H9 (cell line): ENCODE data around the gene FARS2. TPM values are rescaled to one million over a fixed set of nuclear protein-coding genes. Genes with fewer than 3 reads are reported as not detected.

Source experiments
- DNase-seq: peaks from one replicate; pipeline ENCODE4 v3.0.0-alpha.2; 2017
- H2AFZ ChIP-seq: one replicate; pipeline ENCODE4 v1.6.1; 2013; ENCODE audit warnings: mild to moderate bottlenecking, low read length, control low read depth, moderate library complexity
- H2AK5ac ChIP-seq: 2 replicates; pipeline ENCODE4 v1.6.1; 2013; ENCODE audit warnings: low read length, control low read depth, mixed read lengths; ENCODE audit not compliant: insufficient read length
- H2BK120ac ChIP-seq: one replicate; pipeline ENCODE4 v1.6.1; 2013; ENCODE audit warnings: low read depth, mild to moderate bottlenecking, low read length, control low read depth, inconsistent platforms; ENCODE audit not compliant: poor library complexity, severe bottlenecking
- H2BK12ac ChIP-seq: 2 replicates; pipeline ENCODE4 v1.6.1; 2013; ENCODE audit warnings: low read length, control low read depth, mixed read lengths, low read depth; ENCODE audit not compliant: insufficient read length
- H2BK15ac ChIP-seq: 2 replicates; pipeline ENCODE4 v1.6.1; 2013; ENCODE audit warnings: low read depth, low read length, control low read depth
- H2BK20ac ChIP-seq: one replicate; pipeline ENCODE4 v1.6.1; 2013; ENCODE audit warnings: low read depth, mild to moderate bottlenecking, low read length, control low read depth, inconsistent platforms; ENCODE audit not compliant: poor library complexity, severe bottlenecking
- H2BK5ac ChIP-seq: 2 replicates; pipeline ENCODE4 v1.6.1; 2013; ENCODE audit warnings: low read length, control low read depth, mixed read lengths; ENCODE audit not compliant: insufficient read length
- H3K14ac ChIP-seq: 2 replicates; pipeline ENCODE4 v1.6.1; 2013; ENCODE audit warnings: low read length, control low read depth; ENCODE audit not compliant: insufficient read depth
- H3K18ac ChIP-seq: 2 replicates; pipeline ENCODE4 v1.6.1; 2013; ENCODE audit warnings: low read depth, mild to moderate bottlenecking, mixed read lengths, low read length, control low read depth; ENCODE audit not compliant: insufficient read length
- H3K23ac ChIP-seq: 2 replicates; pipeline ENCODE4 v1.6.1; 2013; ENCODE audit warnings: low read length, control low read depth, mixed read lengths, low read depth; ENCODE audit not compliant: insufficient read length
- H3K23me2 ChIP-seq: 2 replicates; pipeline ENCODE4 v1.6.1; 2013; ENCODE audit warnings: low read depth, mild to moderate bottlenecking, mixed read lengths, low read length, control low read depth; ENCODE audit not compliant: insufficient read length, poor library complexity, severe bottlenecking
- H3K27ac ChIP-seq: 2 replicates; pipeline ENCODE4 v1.5.1; 2013; ENCODE audit warnings: low read length, control low read depth, mixed read lengths, low read depth; ENCODE audit not compliant: insufficient read length
- H3K27me3 ChIP-seq: 2 replicates; pipeline ENCODE4 v1.6.1; 2013; ENCODE audit warnings: low read length, control low read depth, inconsistent platforms; ENCODE audit not compliant: insufficient read depth
- H3K4ac ChIP-seq: 2 replicates; pipeline ENCODE4 v1.6.1; 2013; ENCODE audit warnings: low read depth, mild to moderate bottlenecking, control low read depth, inconsistent platforms, low read length, moderate library complexity
- H3K4me1 ChIP-seq: 2 replicates; pipeline ENCODE4 v1.6.1; 2013; ENCODE audit warnings: low read length, control low read depth, inconsistent platforms; ENCODE audit not compliant: insufficient read depth
- H3K4me2 ChIP-seq: 2 replicates; pipeline ENCODE4 v1.6.1; 2013; ENCODE audit warnings: low read length, control low read depth, mixed read lengths; ENCODE audit not compliant: insufficient read length, insufficient read depth
- H3K56ac ChIP-seq: 2 replicates; pipeline ENCODE4 v1.6.1; 2013; ENCODE audit warnings: low read depth, mild to moderate bottlenecking, mixed read lengths, low read length, control low read depth; ENCODE audit not compliant: insufficient read length
- H3K79me1 ChIP-seq: 2 replicates; pipeline ENCODE4 v1.6.1; 2013; ENCODE audit warnings: low read depth, mild to moderate bottlenecking, moderate library complexity, low read length, control low read depth, inconsistent platforms; ENCODE audit not compliant: insufficient read depth, poor library complexity, severe bottlenecking
- H3K79me2 ChIP-seq: 2 replicates; pipeline ENCODE4 v1.6.1; 2013; ENCODE audit warnings: low read length, control low read depth, inconsistent platforms; ENCODE audit not compliant: insufficient read depth
- H3K9ac ChIP-seq: 2 replicates; pipeline ENCODE4 v1.6.1; 2013; ENCODE audit warnings: low read length, control low read depth, mixed read lengths; ENCODE audit not compliant: insufficient read length; ENCODE audit errors: extremely low read depth
- H3K9me3 ChIP-seq: one replicate; pipeline ENCODE4 v1.6.1; 2013; ENCODE audit warnings: low read depth, low read length, inconsistent platforms; ENCODE audit not compliant: control insufficient read depth
- H3T11ph ChIP-seq: one replicate; pipeline ENCODE4 v1.6.1; 2013; ENCODE audit warnings: mild to moderate bottlenecking, low read length, control low read depth, inconsistent platforms
- H4K20me1 ChIP-seq: one replicate; pipeline ENCODE4 v1.6.1; 2013; ENCODE audit not compliant: control insufficient read depth, insufficient read length, insufficient read depth
- H4K5ac ChIP-seq: 2 replicates; pipeline ENCODE4 v1.6.1; 2013; ENCODE audit warnings: low read depth, mild to moderate bottlenecking, mixed read lengths, low read length, control low read depth; ENCODE audit not compliant: insufficient read length
- H4K8ac ChIP-seq: replicated peaks from 2 replicates; pipeline ENCODE4 v1.6.1; 2013; ENCODE audit warnings: low read length, control low read depth, mixed read lengths, low read depth; ENCODE audit not compliant: insufficient read length
- H4K91ac ChIP-seq: 2 replicates; pipeline ENCODE4 v1.6.1; 2013; ENCODE audit warnings: low read depth, mild to moderate bottlenecking, moderate library complexity, mixed read lengths, low read length, control low read depth; ENCODE audit not compliant: insufficient read length
- H3K27ac Mint-ChIP-seq, 3 experiments: 2 replicates in 2 of 3; 3 replicates in 1 of 3; pipeline ENCODE4 v1.8.0; 2020 to 2021; ENCODE audit warnings: mixed read lengths in 3 of 3, mild to moderate bottlenecking in 1 of 3, moderate library complexity in 1 of 3
- H3K27me3 Mint-ChIP-seq: 2 replicates; pipeline ENCODE4 v1.8.0; 2021; ENCODE audit warnings: low read depth, mild to moderate bottlenecking, moderate library complexity, mixed read lengths
- H3K36me3 Mint-ChIP-seq, 3 experiments: 2 replicates in 2 of 3; 3 replicates in 1 of 3; pipeline ENCODE4 v1.8.0; 2020 to 2021; ENCODE audit warnings: low read depth in 3 of 3, mixed read lengths in 3 of 3; ENCODE audit not compliant: insufficient read depth in 1 of 3
- H3K4me1 Mint-ChIP-seq, 2 experiments: 2 replicates each; pipeline ENCODE4 v1.8.0; 2020; ENCODE audit warnings: mixed read lengths in 2 of 2
- H3K4me3 Mint-ChIP-seq, 2 experiments: 2 replicates in 1 of 2; 3 replicates in 1 of 2; pipeline ENCODE4 v1.8.0; 2020 to 2021; ENCODE audit warnings: mild to moderate bottlenecking in 2 of 2, mixed read lengths in 2 of 2, moderate library complexity in 1 of 2
- H3K9me3 Mint-ChIP-seq, 2 experiments: 2 replicates in 1 of 2; 3 replicates in 1 of 2; pipeline ENCODE4 v1.8.0; 2020; ENCODE audit warnings: mild to moderate bottlenecking in 2 of 2, mixed read lengths in 2 of 2, moderate library complexity in 1 of 2
- CTCF ChIP-seq: fragments of 200-600 bp; sonication (generic); conservative IDR thresholded peaks from 3 replicates; pipeline ENCODE4 v1.8.0; 2021; ENCODE audit warnings: antibody characterized with exemption, mild to moderate bottlenecking
- WGBS: extraction: QIAGEN DNeasy Blood & Tissue Kit; methylation state at CpG from one replicate; pipeline ENCODE4 v1.1.7; 2013; ENCODE audit warnings: missing lambda C conversion rate, low lambda C conversion rate, mixed read lengths; ENCODE audit not compliant: insufficient read length; ENCODE audit errors: extremely low coverage; 5-methylcytosine and 5-hydroxymethylcytosine counted together
- total RNA-seq: library from RNA; stranded (reverse); gene quantifications from 2 replicates; pipeline ENCODE4 v1.2.1, GENCODE V29; 2021

Gene FARS2
- total RNA-seq, 1 experiment from 2014 or later = 8.5 TPM

GRCh38 chr6:5814116-5814515 lies 552.8 kb downstream of the FARS2 start:
- Histone ChIP-seq H2BK12ac (no peak overlapping the region), H2BK15ac (no peak overlapping the region), H3K23ac (no peak overlapping the region), H3K56ac (no peak overlapping the region), H2BK120ac (no peak overlapping the region), H3K14ac (no peak overlapping the region), H2AFZ (no peak overlapping the region), H4K20me1 (no peaks in the 10 kb centered on the region), H4K8ac (no peak overlapping the region), H3K4ac (no peak overlapping the region), H3K23me2 (no peaks in the 10 kb centered on the region), H2BK20ac (no peak overlapping the region), H3K9ac (no peak overlapping the region), H4K91ac (no peak overlapping the region), H3K4me2 (no peak overlapping the region), H3K4me1 (no peaks in the 10 kb centered on the region), H3T11ph (no peak overlapping the region), H3K18ac (no peak overlapping the region), H3K27me3 (no peaks in the 10 kb centered on the region), H3K79me2 (no peaks in the 10 kb centered on the region), H3K79me1 (no peaks in the 10 kb centered on the region), H4K5ac (no peak overlapping the region), H3K9me3 (no peaks in the 10 kb centered on the region), H2AK5ac (no peak overlapping the region), H3K27ac (no peak overlapping the region), H2BK5ac (no peak overlapping the region)
- WGBS = no CpG with 5 or more reads among the region's 5 CpGs
- Mint-ChIP-seq H3K4me1 (peaks cover 3 to 4% of the 10 kb centered on the region in 2 experiments; a peak in 1 of 4 replicates), H3K4me3 (no peak overlapping the region), H3K27ac (no peak overlapping the region), H3K9me3 (peaks cover 9 to 12% of the 10 kb centered on the region in 2 experiments; a peak in 4 of 5 replicates), H3K36me3 (peaks cover 0 to 8% (median 0%) of the 10 kb centered on the region in 3 experiments; a peak in 2 of 7 replicates), H3K27me3 (peaks cover 33% of the 10 kb centered on the region)
- no peak for DNase-seq
- no peak for TF ChIP-seq CTCF
